Cardiac fibroblast (primary cell): ENCODE measurements around the gene TNIK.

Experiments
- DNase-seq, 2 donors: peaks; one replicate each; pipeline versions ENCODE4 v3.0.0 to v3.0.0-alpha.2; 2010; ENCODE audit warnings: low read depth in 2 of 2
- H3K4me3 ChIP-seq, 2 donors: replicated peaks in 1 of 2; 1 replicate in 1 of 2; 2 replicates in 1 of 2; pipeline ENCODE4 v1.5.1; 2011; ENCODE audit warnings: low read depth in 2 of 2, low read length in 2 of 2, mild to moderate bottlenecking in 2 of 2, moderate library complexity in 1 of 2
- CTCF ChIP-seq: IDR thresholded peaks from one replicate; pipeline ENCODE4 v1.5.1; 2011; ENCODE audit warnings: low read depth, mild to moderate bottlenecking, low read length, inconsistent platforms

Gene TNIK

GRCh38 chr3:171376596-171376947 is 83.6 kb downstream of the TNIK start:
- H3K4me3 ChIP-seq, result no peak overlapping the region
- DNase-seq, result no peak

GRCh38 chr3:171375666-171376595 is 84.3 kb downstream of the TNIK start:
- no peak overlapping the region for H3K4me3 ChIP-seq
- DNase-seq, result peak; percentile 75 to 84

More at GRCh38 chr3:171376596-171376947, 83.6 kb downstream of the TNIK start:
- TF ChIP-seq CTCF, result no peak

GRCh38 chr3:171374661-171375285 is 85.4 kb downstream of the TNIK start:
- no peak for TF ChIP-seq CTCF
- DNase-seq, result peak; percentile 65 to 84
- H3K4me3 ChIP-seq, result no peak overlapping the region

More at GRCh38 chr3:171375666-171376595, 84.3 kb downstream of the TNIK start:
- no peak for TF ChIP-seq CTCF

- TF ChIP-seq CTCF, result no peak
- peak; percentile 28 to 51 for DNase-seq
- no peak overlapping the region for H3K4me3 ChIP-seq
Observed at GRCh38 chr3:171374260-171374659, 85.9 kb downstream of the TNIK start.

GRCh38 chr3:171373711-171374110 is 86.5 kb downstream of the TNIK start:
- TF ChIP-seq CTCF, result no peak
- DNase-seq, result no peak
- H3K4me3 ChIP-seq, result no peak overlapping the region

GRCh38 chr3:171372694-171373093 is 87.5 kb downstream of the TNIK start:
- no peak overlapping the region for H3K4me3 ChIP-seq
- DNase-seq, result no peak
- TF ChIP-seq CTCF, result no peak
